A673 (cell line): ENCODE data around the gene SPSB1. TPM values are rescaled to one million over a fixed set of nuclear protein-coding genes. Genes with fewer than 3 reads are reported as not detected.

ENCODE experiments used
- BruUV-seq: library from RNA; stranded (reverse); fragments of 400-500 nt; replicated peaks from 2 replicates; lab custom pipeline; 2021; lab: Mats Ljungman, UMichigan
- CTCF ChIA-PET: fragments of 300-600 bp; sonication (Branson Sonifier 250); formaldehyde crosslinking; loops from one replicate; lab custom pipeline; 2022; ENCODE audit warnings: antibody characterized with exemption; lab: Charles Lee
- POLR2A ChIA-PET: fragments of 300-600 bp; sonication (Branson Sonifier 250); formaldehyde crosslinking; loops from one replicate; lab custom pipeline; 2022; ENCODE audit warnings: antibody characterized with exemption; ENCODE audit not compliant: low non-redundant PET; lab: Charles Lee
- DNase-seq: peaks from one replicate; pipeline ENCODE4 v3.0.0-alpha.2; 2015; ENCODE audit warnings: low spot score
- H3K27ac ChIP-seq: fragments of 200-600 bp; sonication (generic); 2 replicates; pipeline ENCODE4 v1.5.1; 2016; ENCODE audit warnings: mixed run types, low read depth, mild to moderate bottlenecking, mixed read lengths, antibody characterized with exemption, low read length; ENCODE audit not compliant: poor library complexity, severe bottlenecking
- H3K27me3 ChIP-seq: fragments of 200-600 bp; sonication (generic); replicated peaks from 2 replicates; pipeline ENCODE4 v1.6.1; 2017; ENCODE audit warnings: mixed run types, low read depth, mild to moderate bottlenecking, mixed read lengths, antibody characterized with exemption, low read length; ENCODE audit not compliant: insufficient read depth, poor library complexity
- H3K36me3 ChIP-seq: fragments of 200-600 bp; sonication (generic); 2 replicates; pipeline ENCODE4 v1.6.1; 2016; ENCODE audit warnings: mixed run types, mild to moderate bottlenecking, mixed read lengths, antibody characterized with exemption, low read length; ENCODE audit not compliant: insufficient read depth, poor library complexity, severe bottlenecking
- H3K4me1 ChIP-seq: fragments of 200-600 bp; sonication (generic); 2 replicates; pipeline ENCODE4 v1.6.1; 2017; ENCODE audit warnings: mixed run types, mild to moderate bottlenecking, mixed read lengths, antibody characterized with exemption, low read length; ENCODE audit not compliant: insufficient read depth, poor library complexity, severe bottlenecking
- H3K4me3 ChIP-seq: fragments of 200-600 bp; sonication (generic); 2 replicates; pipeline ENCODE4 v1.5.1; 2016; ENCODE audit warnings: low read depth, mixed run types, mild to moderate bottlenecking, mixed read lengths, low read length; ENCODE audit not compliant: poor library complexity, severe bottlenecking
- H3K9me3 ChIP-seq: fragments of 200-600 bp; sonication (generic); 2 replicates; pipeline ENCODE4 v1.6.1; 2016; ENCODE audit warnings: mixed run types, low read depth, mild to moderate bottlenecking, mixed read lengths, antibody characterized with exemption, low read length; ENCODE audit not compliant: poor library complexity, severe bottlenecking
- EZH2 ChIP-seq: fragments of 200-600 bp; sonication (generic); IDR thresholded peaks from 2 replicates; pipeline ENCODE4 v1.6.1; 2017; ENCODE audit warnings: borderline replicate concordance, low read depth, mild to moderate bottlenecking, mixed read lengths, antibody characterized with exemption, low read length; ENCODE audit not compliant: poor library complexity, severe bottlenecking
- intact Hi-C: fragments of 100-400 bp; cut with micrococcal nuclease; formaldehyde crosslinking; loops from one replicate; pipeline ENCODE4 v1.10.0; 2022; ENCODE audit not compliant: unreplicated experiment
- total RNA-seq: library from RNA; stranded (reverse); gene quantifications from 2 replicates; pipeline ENCODE4 v1.2.3, GENCODE V29; 2021
- TF ChIP-seq, protein P1 (sequence below): fragments of 300-800, 200-600 bp; sonication (generic); conservative IDR thresholded peaks from 2 replicates; pipeline ENCODE4 v1.5.1; 2017; ENCODE audit warnings: low read depth, mild to moderate bottlenecking, antibody characterized with exemption, low read length, moderate library complexity, mixed read lengths

Gene SPSB1
- total RNA-seq, 1 experiment from 2014 or later: 11.8 TPM

DNA sequence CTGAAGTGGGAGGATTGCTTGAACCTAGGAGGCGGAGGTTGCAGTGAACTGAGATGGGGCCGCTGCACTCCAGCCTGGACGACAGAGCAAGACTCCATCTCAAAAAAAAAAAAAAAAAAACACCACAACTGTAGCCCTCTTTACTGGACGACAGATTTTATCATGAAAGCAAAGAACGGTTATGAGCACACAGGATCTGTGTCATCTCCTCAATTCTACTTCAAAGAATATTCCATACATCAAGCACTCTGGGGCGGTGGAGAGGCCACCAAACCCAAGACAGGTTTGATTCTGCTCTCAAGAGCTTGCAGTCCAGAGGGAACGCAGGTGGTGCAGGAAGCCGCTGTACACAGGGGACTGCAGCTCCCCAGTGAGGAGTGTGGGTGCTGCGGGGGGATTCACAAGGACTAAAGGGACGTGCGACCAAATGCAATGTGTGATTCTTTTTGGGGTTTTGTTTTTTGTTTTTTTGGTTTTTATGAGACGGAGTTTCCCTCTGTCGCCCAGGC lies 110.1 kb downstream of the SPSB1 start:
- POLR2A ChIA-PET: no interaction called here
- H3K36me3 ChIP-seq: no peaks in the 10 kb centered on the region
- H3K4me1 ChIP-seq: no peaks in the 10 kb centered on the region
- DNase-seq: no peak
- no peak for TF ChIP-seq EZH2
- no peaks in the 10 kb centered on the region for H3K9me3 ChIP-seq
- CTCF ChIA-PET: no interaction called here
- intact Hi-C loops: no loop called here
- no peaks in the 10 kb centered on the region for H3K27me3 ChIP-seq
- H3K4me3 ChIP-seq: no peak overlapping the region
- H3K27ac ChIP-seq: no peak overlapping the region
- BruUV-seq: no TSS peak

GRCh38 chr1:9404117-9404914 lies 111.6 kb downstream of the SPSB1 start:
- no peak for TF ChIP-seq EZH2
- TF ChIP-seq, protein P1, sequence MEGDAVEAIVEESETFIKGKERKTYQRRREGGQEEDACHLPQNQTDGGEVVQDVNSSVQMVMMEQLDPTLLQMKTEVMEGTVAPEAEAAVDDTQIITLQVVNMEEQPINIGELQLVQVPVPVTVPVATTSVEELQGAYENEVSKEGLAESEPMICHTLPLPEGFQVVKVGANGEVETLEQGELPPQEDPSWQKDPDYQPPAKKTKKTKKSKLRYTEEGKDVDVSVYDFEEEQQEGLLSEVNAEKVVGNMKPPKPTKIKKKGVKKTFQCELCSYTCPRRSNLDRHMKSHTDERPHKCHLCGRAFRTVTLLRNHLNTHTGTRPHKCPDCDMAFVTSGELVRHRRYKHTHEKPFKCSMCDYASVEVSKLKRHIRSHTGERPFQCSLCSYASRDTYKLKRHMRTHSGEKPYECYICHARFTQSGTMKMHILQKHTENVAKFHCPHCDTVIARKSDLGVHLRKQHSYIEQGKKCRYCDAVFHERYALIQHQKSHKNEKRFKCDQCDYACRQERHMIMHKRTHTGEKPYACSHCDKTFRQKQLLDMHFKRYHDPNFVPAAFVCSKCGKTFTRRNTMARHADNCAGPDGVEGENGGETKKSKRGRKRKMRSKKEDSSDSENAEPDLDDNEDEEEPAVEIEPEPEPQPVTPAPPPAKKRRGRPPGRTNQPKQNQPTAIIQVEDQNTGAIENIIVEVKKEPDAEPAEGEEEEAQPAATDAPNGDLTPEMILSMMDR: no peak
- CTCF ChIA-PET: no interaction called here
- H3K36me3 ChIP-seq: no peaks in the 10 kb centered on the region
- H3K4me1 ChIP-seq: no peaks in the 10 kb centered on the region
- POLR2A ChIA-PET: no interaction called here
- BruUV-seq: no TSS peak
- no peaks in the 10 kb centered on the region for H3K9me3 ChIP-seq
- intact Hi-C loops: no loop called here
- no peak overlapping the region for H3K4me3 ChIP-seq
- no peak for DNase-seq
- no peaks in the 10 kb centered on the region for H3K27me3 ChIP-seq
- no peak overlapping the region for H3K27ac ChIP-seq

DNA sequence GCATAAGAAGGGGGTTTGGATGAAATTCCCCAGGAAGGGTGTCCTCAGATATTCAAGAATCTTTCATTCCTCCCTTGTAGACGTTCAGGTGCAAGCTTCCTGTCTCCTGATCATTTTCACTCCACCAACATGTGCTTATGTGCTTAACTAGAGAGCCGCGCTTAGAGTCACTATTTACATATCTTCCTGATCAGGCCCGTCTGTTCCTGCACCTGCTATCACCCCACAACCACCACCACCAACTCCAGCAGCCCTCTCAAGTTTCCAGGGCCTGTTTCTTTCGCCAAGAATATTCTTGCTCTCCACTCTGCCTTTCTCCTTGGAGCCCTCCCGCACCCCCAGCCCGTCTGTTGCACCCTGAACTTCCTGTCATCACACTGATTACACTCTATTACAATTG lies 113.4 kb downstream of the SPSB1 start:
- ChIA-PET CTCF (no interaction called here), POLR2A (no interaction called here)

More for the DNA sequence above, 113.4 kb downstream of the SPSB1 start:
- Histone ChIP-seq H3K9me3 (no peaks in the 10 kb centered on the region), H3K27me3 (no peaks in the 10 kb centered on the region), H3K36me3 (no peaks in the 10 kb centered on the region), H3K27ac (no peak overlapping the region), H3K4me1 (no peaks in the 10 kb centered on the region), H3K4me3 (no peak overlapping the region)
- no peak for DNase-seq
- no TSS peak for BruUV-seq
- TF ChIP-seq, protein P1: no peak
- TF ChIP-seq EZH2: no peak
- intact Hi-C loops: no loop called here
